Activated T-helper 2 cell treated with anti-CD3 and anti-CD28 coated beads, Interferon-gamma antibody, Interleukin-2, Interleukin-4, amounts not matched to agents 10 μg/mL and 5 μg/mL and 100 μg/mL, durations not matched to agents 14 hours and 24 hours and 36 hours (primary cell): ENCODE results near the gene HGFAC. TPM values are rescaled to one million over a fixed set of nuclear protein-coding genes. Genes with fewer than 3 reads are reported as not detected.
"Not testable (repeated sequence)": the region's sequence is repeated elsewhere in the genome, so short reads cannot be mapped to it uniquely, and the experiment has no call there.

ENCODE experiments used
- DNase-seq: peaks from one replicate; pipeline ENCODE4 v3.0.0; 2021; ENCODE audit warnings: low spot score
- H3K27ac Mint-ChIP-seq: one replicate; pipeline ENCODE4 v1.8.0; 2021; ENCODE audit warnings: mixed read lengths
- H3K27me3 Mint-ChIP-seq: one replicate; pipeline ENCODE4 v1.8.0; 2021; ENCODE audit warnings: low read depth, mixed read lengths
- H3K36me3 Mint-ChIP-seq: one replicate; pipeline ENCODE4 v1.8.0; 2021; ENCODE audit warnings: low read depth, mixed read lengths
- H3K4me1 Mint-ChIP-seq: one replicate; pipeline ENCODE4 v1.8.0; 2021; ENCODE audit warnings: low read depth, mixed read lengths
- H3K4me3 Mint-ChIP-seq: one replicate; pipeline ENCODE4 v1.8.0; 2021; ENCODE audit warnings: low read depth, mild to moderate bottlenecking, moderate library complexity, mixed read lengths
- H3K9me3 Mint-ChIP-seq: one replicate; pipeline ENCODE4 v1.8.0; 2021; ENCODE audit warnings: mixed read lengths
- intact Hi-C: fragments of 100-400 bp; cut with micrococcal nuclease; formaldehyde crosslinking; loops from one replicate; pipeline ENCODE4 v1.15.1; 2023
- total RNA-seq: library from RNA; stranded (reverse); gene quantifications from 2 replicates; pipeline ENCODE4 v1.2.3, GENCODE V29; 2022

HGFAC gene
- total RNA-seq, 1 donor from 2014 or later: not detected

GRCh38 chr4:3458371-3458770 lies 16.6 kb downstream of the HGFAC start:
- H3K27ac Mint-ChIP-seq: no peak overlapping the region
- intact Hi-C loops: no loop called here

GRCh38 chr4:3459156-3459555 lies 17.4 kb downstream of the HGFAC start:
- H3K27me3 Mint-ChIP-seq: peaks cover 11% of the 10 kb centered on the region
- H3K4me1 Mint-ChIP-seq, DNase-seq, H3K4me3 Mint-ChIP-seq, H3K9me3 Mint-ChIP-seq, H3K36me3 Mint-ChIP-seq, intact Hi-C loops, H3K27ac Mint-ChIP-seq: not testable (repeated sequence)

More at GRCh38 chr4:3458371-3458770, 16.6 kb downstream of the HGFAC start:
- no peaks in the 10 kb centered on the region for H3K4me1 Mint-ChIP-seq
- H3K4me3 Mint-ChIP-seq: no peak overlapping the region
- no peaks in the 10 kb centered on the region for H3K36me3 Mint-ChIP-seq
- DNase-seq: no peak
- peaks cover 9% of the 10 kb centered on the region for H3K9me3 Mint-ChIP-seq
- peaks cover 11% of the 10 kb centered on the region for H3K27me3 Mint-ChIP-seq

DNA sequence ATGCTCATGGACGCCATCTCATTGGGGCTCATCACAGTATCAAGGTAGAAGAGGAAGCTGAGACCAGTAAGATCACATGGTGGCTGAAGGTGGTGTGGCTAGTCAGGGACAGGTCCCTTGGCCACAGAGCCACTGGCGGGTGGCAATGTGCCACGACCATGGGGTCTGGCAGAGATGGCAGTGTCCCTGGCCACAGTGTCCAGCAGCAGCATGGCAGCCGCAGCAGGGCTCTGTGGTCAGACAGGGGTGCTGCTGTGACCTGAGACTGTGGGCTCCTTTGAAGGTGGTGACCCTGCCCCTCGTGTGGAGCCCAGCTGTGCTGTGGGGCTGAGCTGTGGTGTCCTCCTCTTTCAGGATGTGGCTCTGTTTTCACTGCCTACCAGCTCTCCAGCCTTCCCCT lies 19.2 kb downstream of the HGFAC start:
- Mint-ChIP-seq H3K4me1 (no peaks in the 10 kb centered on the region), H3K4me3 (no peak overlapping the region)
- intact Hi-C loops: no loop called here

DNA sequence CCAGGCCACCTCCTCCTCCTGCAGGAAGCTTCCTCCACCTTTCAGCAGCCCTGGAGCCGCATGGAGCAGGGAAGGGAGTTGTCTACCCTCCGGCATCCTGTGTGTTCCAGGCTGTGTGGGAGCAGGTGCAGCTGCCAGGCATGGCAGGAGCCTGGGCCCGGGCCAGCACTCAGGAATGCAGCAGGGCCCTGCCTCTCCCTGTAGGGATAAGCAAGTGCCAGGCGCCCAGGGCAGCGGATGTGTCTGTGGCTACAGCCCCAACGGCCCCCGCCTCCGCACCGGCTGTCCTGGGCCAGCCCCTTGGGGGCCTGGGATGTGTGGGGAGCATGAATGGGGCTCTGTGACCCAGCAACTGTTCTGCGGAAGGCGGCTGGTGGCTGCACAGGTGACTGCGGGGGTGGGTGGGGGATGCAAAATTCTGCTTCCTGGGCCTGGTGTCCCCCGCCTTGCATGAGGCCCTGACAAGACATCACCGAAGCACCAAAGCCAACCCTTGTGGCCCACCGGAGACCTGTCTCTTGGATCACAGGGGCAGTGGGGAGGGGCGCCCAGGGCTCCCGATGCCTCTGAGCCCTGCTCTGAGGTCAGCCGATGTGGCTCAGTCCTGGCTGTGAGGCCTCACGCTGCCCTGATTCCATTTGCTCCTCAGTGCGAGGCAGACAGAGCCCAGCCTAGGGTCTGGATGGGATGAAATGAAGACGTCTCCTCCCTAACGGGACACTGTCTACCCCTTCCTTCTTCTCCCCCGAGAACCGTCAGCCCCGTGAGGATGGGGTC lies 19.9 kb downstream of the HGFAC start:
- intact Hi-C loops: no loop called here
- H3K36me3 Mint-ChIP-seq: no peaks in the 10 kb centered on the region
- DNase-seq: no peak
- H3K4me3 Mint-ChIP-seq: no peak overlapping the region
- no peaks in the 10 kb centered on the region for H3K4me1 Mint-ChIP-seq
- no peak overlapping the region for H3K27ac Mint-ChIP-seq
- H3K27me3 Mint-ChIP-seq: peaks cover 11% of the 10 kb centered on the region
- no peaks in the 10 kb centered on the region for H3K9me3 Mint-ChIP-seq

More for the DNA sequence above, 19.2 kb downstream of the HGFAC start:
- Mint-ChIP-seq H3K36me3 (no peaks in the 10 kb centered on the region), H3K27me3 (peaks cover 11% of the 10 kb centered on the region), H3K27ac (no peak overlapping the region), H3K9me3 (no peaks in the 10 kb centered on the region)
- no peak for DNase-seq

DNA sequence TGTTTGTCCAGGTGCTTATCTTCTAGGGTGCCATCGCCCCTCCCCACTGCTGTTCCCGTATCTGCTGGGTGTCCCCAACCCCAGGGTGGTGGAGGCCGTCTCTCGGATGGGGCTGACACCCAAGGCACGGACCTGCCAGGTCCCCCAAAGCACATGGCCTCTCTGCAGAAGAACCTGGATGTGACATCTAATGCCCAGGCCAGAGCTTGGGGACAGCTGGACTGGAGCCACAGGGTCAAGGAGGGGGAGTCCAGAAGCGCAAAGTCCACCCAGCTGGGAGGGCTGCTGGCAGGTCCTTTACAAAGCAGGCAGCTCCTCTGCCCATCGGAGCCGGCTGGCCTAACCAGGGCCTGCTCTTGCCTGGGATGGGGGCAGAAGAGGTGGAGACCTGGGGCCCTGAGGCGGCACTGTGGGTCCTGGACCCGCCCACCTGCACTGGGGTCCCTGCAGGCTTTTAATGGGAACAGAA lies 20.6 kb downstream of the HGFAC start:
- H3K27me3 Mint-ChIP-seq: peaks cover 11% of the 10 kb centered on the region
- no peak for DNase-seq
- no peak overlapping the region for H3K4me3 Mint-ChIP-seq
- no peaks in the 10 kb centered on the region for H3K36me3 Mint-ChIP-seq
- no peaks in the 10 kb centered on the region for H3K9me3 Mint-ChIP-seq
- no peak overlapping the region for H3K27ac Mint-ChIP-seq
- no peaks in the 10 kb centered on the region for H3K4me1 Mint-ChIP-seq
- intact Hi-C loops: no loop called here

- Mint-ChIP-seq H3K4me3 (no peak within 1 kb of the TSS), H3K27ac (no peak within 1 kb of the TSS), H3K9me3 (no peaks in the 10 kb centered on the region), H3K27me3 (peaks cover 11% of the 10 kb centered on the region), H3K36me3 (no peaks in the 10 kb centered on the region), H3K4me1 (no peaks in the 10 kb centered on the region)
- intact Hi-C loops: no loop called here
- DNase-seq: no peak
Observed at GRCh38 chr4:3462790-3463415, 21.1 kb downstream of the HGFAC start, which contains the start of gene DOK7. Gene DOK7, plus strand, starts transcription at chr4:3463306. Its CDS starts 70 bp downstream, at chr4:3463376.

GRCh38 chr4:3463556-3464348 lies 22.0 kb downstream of the HGFAC start:
- H3K36me3 Mint-ChIP-seq: no peaks in the 10 kb centered on the region
- H3K9me3 Mint-ChIP-seq: no peaks in the 10 kb centered on the region
- H3K4me3 Mint-ChIP-seq: no peak overlapping the region
- no peak overlapping the region for H3K27ac Mint-ChIP-seq
- no peak for DNase-seq
- no peaks in the 10 kb centered on the region for H3K4me1 Mint-ChIP-seq
- intact Hi-C loops: no loop called here
- H3K27me3 Mint-ChIP-seq: peaks cover 11% of the 10 kb centered on the region

DNA sequence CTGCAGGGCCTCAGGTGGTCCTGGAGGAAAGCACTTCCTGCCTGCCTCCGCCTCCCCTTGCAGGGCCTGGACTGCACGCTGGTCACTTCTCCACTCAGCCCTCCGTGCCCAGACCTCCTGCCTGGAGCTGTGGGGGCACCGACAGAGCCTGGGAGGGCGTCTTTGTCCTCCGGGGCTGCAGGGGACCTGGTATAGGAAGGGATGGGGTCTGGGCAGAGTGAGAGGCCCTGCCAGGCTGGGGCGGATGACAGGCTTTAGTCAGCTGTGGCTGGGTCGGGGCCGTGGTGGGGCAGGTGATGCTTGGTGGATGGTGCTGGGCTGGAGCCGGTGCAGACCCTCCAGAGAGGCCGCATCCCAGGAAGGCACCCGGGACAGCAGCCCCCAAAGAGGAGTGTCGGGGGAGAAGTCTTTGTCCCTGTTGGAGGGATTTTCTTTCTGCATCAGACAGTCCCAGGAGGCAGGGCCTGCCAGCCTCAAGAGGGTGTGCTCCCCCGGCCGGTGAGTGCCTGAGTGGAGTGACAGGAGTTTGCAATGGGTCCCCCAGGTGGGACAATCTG lies 22.7 kb downstream of the HGFAC start:
- no peak for DNase-seq
- Mint-ChIP-seq H3K27me3 (peaks cover 11% of the 10 kb centered on the region), H3K4me1 (no peaks in the 10 kb centered on the region), H3K36me3 (no peaks in the 10 kb centered on the region), H3K9me3 (no peaks in the 10 kb centered on the region), H3K4me3 (no peak overlapping the region), H3K27ac (no peak overlapping the region)
- intact Hi-C loops: no loop called here

DNA sequence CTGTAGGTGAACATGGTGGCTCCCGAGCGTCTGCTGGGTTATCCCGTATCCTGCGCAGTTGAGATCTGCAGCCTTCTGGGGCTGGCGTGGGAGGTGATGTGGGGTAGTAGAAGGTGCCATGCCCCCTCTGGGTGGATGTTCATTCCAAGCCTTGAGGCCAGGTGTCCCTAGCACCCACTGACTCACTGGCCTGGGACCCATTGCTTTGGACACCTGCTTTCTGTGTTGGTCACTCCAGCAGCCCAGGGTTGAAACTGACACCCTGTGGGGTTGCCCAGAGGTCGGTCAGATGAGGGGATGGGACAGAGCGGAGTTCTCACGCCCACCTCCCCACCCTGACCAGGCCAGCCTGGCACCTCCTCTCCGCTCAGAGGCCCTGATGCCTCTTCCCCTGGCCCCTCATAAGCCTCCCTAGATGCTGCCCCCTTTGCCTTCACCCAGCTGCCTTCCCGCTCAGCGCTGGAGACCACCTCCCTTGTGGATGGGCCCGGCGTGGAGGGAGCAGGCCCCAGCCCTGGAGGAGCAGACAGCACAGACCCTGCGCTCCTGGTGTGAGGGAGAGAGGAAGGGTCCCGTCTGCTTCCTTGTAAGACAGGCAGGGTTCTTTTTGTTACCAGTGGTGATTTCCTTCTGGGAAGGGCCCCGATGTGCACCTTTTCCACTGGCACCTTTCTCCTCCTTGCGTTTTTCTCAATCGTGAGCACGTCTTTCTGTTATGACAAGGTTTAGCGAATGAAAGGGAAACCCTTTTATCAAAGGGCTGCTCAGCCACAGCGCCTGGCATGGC lies 23.3 kb downstream of the HGFAC start:
- Mint-ChIP-seq H3K27ac (no peak overlapping the region), H3K36me3 (no peaks in the 10 kb centered on the region)

DNA sequence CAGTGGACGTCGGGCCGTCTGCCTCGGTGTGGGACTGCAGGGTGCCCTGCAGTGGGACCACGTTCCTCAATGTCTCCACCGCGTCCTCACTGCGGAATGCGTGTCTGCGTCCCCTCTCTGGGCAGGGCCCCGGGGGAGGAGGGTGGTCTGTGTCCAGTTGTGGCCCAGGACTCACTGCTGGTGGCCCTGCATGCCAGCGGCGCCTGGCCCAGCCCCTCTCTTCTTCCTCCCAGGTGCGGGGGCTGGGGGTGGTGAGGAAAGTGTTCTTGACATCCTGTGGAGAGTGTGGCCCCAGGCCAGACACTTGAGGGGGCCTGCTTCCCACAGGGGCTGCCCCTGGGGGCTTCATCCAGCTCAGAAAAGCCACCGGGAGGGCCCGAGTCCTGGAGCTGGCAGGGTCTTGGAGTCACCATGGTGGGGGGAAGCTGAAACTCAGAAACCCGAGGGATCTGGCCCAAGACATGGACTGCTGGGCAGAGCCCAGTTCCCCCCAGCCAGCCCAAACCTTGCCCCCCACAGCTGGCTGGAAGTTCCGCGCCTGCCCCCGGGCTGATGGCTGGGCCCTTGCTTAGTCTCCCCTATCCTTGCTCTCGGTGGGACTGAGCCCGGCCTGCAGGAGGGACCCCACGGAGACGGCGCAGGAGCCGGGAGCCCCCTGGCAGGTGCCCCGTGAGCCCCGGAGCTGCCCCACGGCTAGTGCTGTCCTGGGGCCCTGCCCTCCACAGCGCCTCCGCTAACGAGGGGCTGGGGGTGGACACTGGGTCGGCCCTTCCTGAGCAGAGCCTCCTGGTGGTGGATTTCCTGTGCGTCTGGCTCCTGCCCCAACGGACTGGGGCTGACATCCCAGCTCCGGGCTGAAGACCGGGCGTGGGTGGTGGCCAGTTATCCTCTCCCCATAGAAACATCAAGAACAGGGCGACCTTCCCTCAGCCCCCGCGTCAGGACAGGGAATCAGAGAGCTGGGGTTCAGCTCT lies 24.2 kb downstream of the HGFAC start:
- intact Hi-C loops: no loop called here
- Mint-ChIP-seq H3K36me3 (no peaks in the 10 kb centered on the region), H3K4me1 (no peaks in the 10 kb centered on the region), H3K27ac (no peak overlapping the region), H3K9me3 (no peaks in the 10 kb centered on the region), H3K27me3 (peaks cover 10% of the 10 kb centered on the region), H3K4me3 (no peak overlapping the region)
- no peak for DNase-seq

More for the DNA sequence above, 23.3 kb downstream of the HGFAC start:
- Mint-ChIP-seq H3K9me3 (no peaks in the 10 kb centered on the region), H3K4me1 (no peaks in the 10 kb centered on the region), H3K27me3 (peaks cover 11% of the 10 kb centered on the region), H3K4me3 (no peak overlapping the region)
- intact Hi-C loops: no loop called here
- DNase-seq: no peak
